Measurements from ENCODE around the gene BCL2L13. TPM values are rescaled to one million over a fixed set of nuclear protein-coding genes. Genes with fewer than 3 reads are reported as not detected.

Gene BCL2L13
- total and polyA plus RNA-seq, 8 donors: 13.7 to 74.1 (median 30.6) TPM

DNA sequence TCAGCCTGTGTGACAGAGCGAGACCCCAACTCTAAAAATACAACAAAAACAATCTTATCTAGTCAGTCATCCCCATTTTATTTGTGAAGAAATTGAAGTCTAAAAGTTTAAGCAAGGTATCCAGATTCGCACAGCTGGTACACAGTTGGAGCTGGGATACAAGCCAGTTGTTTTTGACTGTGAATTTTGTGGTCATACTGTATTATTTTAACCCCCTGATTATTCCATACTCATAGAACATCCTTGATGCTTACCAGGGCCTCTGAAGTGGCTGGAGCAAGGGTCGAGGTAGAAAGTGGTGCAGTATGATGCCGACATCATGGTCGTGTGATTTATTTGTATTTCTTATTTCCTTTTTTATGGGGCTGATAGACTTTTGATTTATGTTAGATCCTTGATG, 85.7 kb downstream of the BCL2L13 start:
- Histone ChIP-seq H3K27ac (peak overlapping the region in 1 of 5 donors; percentile 62), H3K27me3 (no peaks in the 10 kb centered on the region)
- intact Hi-C loops (cut with DNase I; ENCODE audit: low total_unique reads): no loop called here

DNA sequence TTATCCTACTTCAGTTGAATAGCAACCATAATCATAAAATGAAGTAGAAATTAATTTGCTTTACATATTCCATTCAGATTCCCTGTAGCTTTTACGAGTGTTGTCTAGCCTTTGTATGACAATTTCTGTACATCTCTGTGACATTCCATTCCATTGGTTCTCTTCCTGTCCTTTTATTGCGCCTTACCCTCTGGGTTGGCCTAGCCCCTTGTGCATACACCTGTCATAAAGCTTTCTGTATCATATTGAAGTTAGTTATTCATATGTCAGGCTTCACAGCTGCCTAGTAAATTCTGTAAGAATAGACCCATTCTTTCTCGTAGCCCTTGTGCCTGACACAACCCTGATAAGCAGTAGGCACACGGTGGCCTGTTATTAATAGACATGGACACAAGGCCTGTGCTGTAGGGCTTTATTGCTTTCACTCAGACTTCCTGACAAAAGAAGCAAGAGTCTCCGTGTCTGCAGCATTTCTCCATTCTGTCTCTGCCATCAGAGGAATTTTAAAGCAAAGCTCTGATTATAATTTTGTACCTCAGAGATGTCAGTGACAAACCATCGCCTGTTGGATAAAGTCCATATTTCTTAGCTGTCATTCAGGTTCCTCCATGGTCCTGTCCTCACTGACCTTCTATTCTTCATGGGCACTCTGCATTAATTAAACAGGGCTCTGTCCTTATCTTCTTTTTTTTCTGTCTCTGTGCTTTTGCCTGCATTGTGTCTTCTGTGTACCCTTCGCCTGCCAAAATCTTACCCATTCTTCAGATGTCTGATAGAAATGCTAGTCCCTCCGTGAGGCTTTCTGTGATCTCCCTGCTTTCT, 86.3 kb downstream of the BCL2L13 start:
- no peak overlapping the region for H3K4me3 ChIP-seq
- intact Hi-C loops (cut with DNase I; ENCODE audit: low total_unique reads): no loop called here
- H3K27ac ChIP-seq: peak overlapping the region in 2 of 5 donors; percentile 7 to 62
- TF ChIP-seq EP300 (IDR thresholded peaks at IDR 0.05) (no peak), POLR2AphosphoS5 (IDR thresholded peaks at IDR 0.05) (no peak), POLR2A (IDR thresholded peaks at IDR 0.05) (no peak)
- TF ChIP-seq, protein P1, sequence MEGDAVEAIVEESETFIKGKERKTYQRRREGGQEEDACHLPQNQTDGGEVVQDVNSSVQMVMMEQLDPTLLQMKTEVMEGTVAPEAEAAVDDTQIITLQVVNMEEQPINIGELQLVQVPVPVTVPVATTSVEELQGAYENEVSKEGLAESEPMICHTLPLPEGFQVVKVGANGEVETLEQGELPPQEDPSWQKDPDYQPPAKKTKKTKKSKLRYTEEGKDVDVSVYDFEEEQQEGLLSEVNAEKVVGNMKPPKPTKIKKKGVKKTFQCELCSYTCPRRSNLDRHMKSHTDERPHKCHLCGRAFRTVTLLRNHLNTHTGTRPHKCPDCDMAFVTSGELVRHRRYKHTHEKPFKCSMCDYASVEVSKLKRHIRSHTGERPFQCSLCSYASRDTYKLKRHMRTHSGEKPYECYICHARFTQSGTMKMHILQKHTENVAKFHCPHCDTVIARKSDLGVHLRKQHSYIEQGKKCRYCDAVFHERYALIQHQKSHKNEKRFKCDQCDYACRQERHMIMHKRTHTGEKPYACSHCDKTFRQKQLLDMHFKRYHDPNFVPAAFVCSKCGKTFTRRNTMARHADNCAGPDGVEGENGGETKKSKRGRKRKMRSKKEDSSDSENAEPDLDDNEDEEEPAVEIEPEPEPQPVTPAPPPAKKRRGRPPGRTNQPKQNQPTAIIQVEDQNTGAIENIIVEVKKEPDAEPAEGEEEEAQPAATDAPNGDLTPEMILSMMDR (IDR thresholded peaks at IDR 0.05): no peak
- no peaks in the 10 kb centered on the region for H3K9me3 ChIP-seq
- H3K36me3 ChIP-seq: peaks cover 17 to 34% (median 34%) of the 10 kb centered on the region in 4 donors
- H3K27me3 ChIP-seq: no peaks in the 10 kb centered on the region
- peak in 1 of 2 donors; percentile 35 for DNase-seq
- WGBS, 5 donors: 39 to 51% (median 46%) methylated on average over 8 of the region's 8 CpGs
- peaks cover 0 to 28% (median 16%) of the 10 kb centered on the region in 4 donors for H3K4me1 ChIP-seq

More for the DNA sequence above, 85.7 kb downstream of the BCL2L13 start:
- H3K9me3 ChIP-seq: no peaks in the 10 kb centered on the region
- no peak for DNase-seq
- 77 to 84% (median 81%) methylated on average over 5 of the region's 5 CpGs for WGBS, 5 donors
- peaks cover 11 to 28% (median 27%) of the 10 kb centered on the region in 4 donors for H3K36me3 ChIP-seq
- peaks cover 0 to 28% (median 16%) of the 10 kb centered on the region in 4 donors for H3K4me1 ChIP-seq
- TF ChIP-seq, protein P1 (IDR thresholded peaks at IDR 0.05): no peak
- TF ChIP-seq POLR2A (IDR thresholded peaks at IDR 0.05) (no peak), EP300 (IDR thresholded peaks at IDR 0.05) (no peak), POLR2AphosphoS5 (IDR thresholded peaks at IDR 0.05) (no peak)
- H3K4me3 ChIP-seq: no peak overlapping the region

DNA sequence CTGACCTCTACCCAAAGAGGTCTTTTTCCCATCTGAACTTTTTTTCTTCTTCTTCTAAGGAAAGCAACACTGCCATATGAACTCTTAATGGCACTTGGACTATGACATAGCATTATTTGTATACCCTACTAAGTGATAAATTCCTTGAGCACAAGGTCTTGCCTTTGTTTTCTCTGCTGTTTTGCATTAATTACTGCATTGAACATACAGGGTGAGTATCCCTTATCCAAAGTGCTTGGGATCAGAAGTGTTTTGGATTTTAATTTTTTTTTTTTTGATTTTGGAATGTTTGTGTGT, 86.9 kb downstream of the BCL2L13 start:
- TF ChIP-seq EP300 (IDR thresholded peaks at IDR 0.05) (no peak), POLR2A (IDR thresholded peaks at IDR 0.05) (no peak), POLR2AphosphoS5 (IDR thresholded peaks at IDR 0.05) (no peak)
- TF ChIP-seq, protein P1 (IDR thresholded peaks at IDR 0.05): no peak
- Histone ChIP-seq H3K4me1 (peaks cover 0 to 28% (median 16%) of the 10 kb centered on the region in 4 donors), H3K27ac (peak overlapping the region in 2 of 5 donors; percentile 7 to 62), H3K4me3 (no peak overlapping the region), H3K36me3 (peaks cover 18 to 40% (median 39%) of the 10 kb centered on the region in 4 donors), H3K9me3 (no peaks in the 10 kb centered on the region), H3K27me3 (no peaks in the 10 kb centered on the region)
- intact Hi-C loops (cut with DNase I; ENCODE audit: low total_unique reads): no loop called here
- no peak for DNase-seq

DNA sequence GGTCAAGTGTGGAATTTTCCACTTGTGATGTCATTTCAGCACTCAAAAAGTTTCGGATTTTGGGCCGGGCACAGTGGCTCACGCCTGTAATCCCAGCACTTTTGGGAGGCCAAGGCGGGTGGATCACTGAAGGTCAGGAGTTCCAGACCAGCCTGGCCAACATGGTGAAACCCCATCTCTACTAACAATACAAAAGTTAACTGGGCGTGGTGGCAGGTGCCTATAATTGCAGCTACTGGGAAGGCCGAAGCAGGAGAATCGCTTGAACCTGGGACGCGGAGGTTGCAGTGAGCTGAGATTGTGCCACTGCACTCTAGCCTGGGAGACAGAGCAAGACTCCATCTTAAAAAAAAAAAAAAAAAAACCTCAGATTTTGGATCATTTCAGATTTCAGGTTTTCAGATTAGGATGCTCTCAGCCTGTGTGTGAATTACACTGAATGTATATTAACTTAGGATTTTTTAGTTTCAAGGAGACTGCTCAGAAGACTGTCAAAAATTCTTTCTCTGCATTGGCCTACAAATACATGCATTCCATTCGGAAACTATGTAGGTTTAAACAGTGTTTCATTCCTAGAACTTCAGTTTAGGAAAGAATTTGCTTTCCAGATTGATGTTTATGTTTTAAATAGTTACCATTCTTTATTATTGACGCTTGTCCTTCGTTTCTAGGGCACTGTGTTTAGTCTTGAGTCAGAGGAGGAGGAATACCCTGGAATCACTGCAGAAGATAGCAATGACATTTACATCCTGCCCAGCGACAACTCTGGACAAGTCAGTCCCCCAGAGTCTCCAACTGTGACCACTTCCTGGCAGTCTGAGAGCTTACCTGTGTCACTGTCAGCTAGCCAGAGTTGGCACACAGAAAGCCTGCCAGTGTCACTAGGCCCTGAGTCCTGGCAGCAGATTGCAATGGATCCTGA, 87.7 kb downstream of the BCL2L13 start:
- Histone ChIP-seq H3K4me3 (no peak overlapping the region), H3K27ac (no peak overlapping the region), H3K4me1 (peaks cover 0 to 28% (median 16%) of the 10 kb centered on the region in 4 donors), H3K36me3 (peaks cover 18 to 47% (median 46%) of the 10 kb centered on the region in 4 donors), H3K9me3 (no peaks in the 10 kb centered on the region), H3K27me3 (no peaks in the 10 kb centered on the region)
- no peak for DNase-seq
- intact Hi-C loops (cut with DNase I; ENCODE audit: low total_unique reads): no loop called here
- TF ChIP-seq, protein P1 (IDR thresholded peaks at IDR 0.05): no peak
- TF ChIP-seq POLR2AphosphoS5 (IDR thresholded peaks at IDR 0.05) (no peak), POLR2A (IDR thresholded peaks at IDR 0.05) (no peak), EP300 (IDR thresholded peaks at IDR 0.05) (no peak)
- WGBS, 5 donors: 78 to 90% (median 86%) methylated on average over 13 of the region's 13 CpGs

Data from stomach (tissue), 9 donors.